Astrocyte of the hippocampus (primary cell): ENCODE results near the gene EIF5B.

Experiments
- DNase-seq: peaks from one replicate; pipeline ENCODE4 v3.0.0; 2011; ENCODE audit warnings: low read depth, low spot score

EIF5B gene

DNA sequence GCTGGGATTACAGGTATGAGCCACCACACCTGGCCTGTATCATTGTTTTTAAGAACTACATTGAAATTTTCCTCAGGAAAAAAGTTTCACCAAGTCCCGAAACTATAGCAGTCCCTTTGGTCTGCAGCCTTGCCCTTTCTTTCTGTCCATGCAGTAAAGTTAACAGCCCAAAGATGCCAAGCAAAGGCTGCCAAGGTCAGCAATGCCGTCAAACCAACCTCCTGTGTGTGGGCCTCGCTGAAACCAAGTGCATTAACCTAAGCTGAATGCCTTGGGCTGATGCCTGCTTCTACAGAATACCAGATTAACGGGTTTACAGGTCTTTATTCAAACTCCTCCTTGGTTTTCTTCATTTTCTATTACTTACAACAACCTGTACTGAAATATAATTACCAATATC lies 73.1 kb downstream of the EIF5B start:
- no peak for DNase-seq

DNA sequence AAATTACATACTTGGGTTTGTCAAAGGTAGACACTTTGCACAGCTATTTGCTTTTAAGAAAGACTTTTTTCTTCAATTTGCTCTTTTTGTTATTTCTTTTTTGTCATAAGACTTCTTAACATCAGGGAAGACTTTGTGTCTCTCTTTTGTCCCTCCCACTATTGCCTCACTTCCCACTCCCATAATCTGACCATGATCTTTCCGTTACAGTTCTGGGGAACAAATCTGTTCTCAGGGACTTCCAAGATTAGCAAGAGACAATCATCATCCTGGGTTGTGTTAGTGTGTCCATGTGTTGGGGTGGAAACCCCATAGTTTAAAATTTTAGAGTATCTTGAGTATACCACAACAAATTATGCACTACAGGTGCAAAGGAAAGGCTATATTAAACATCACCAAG lies 77.4 kb downstream of the EIF5B start:
- DNase-seq = no peak

DNA sequence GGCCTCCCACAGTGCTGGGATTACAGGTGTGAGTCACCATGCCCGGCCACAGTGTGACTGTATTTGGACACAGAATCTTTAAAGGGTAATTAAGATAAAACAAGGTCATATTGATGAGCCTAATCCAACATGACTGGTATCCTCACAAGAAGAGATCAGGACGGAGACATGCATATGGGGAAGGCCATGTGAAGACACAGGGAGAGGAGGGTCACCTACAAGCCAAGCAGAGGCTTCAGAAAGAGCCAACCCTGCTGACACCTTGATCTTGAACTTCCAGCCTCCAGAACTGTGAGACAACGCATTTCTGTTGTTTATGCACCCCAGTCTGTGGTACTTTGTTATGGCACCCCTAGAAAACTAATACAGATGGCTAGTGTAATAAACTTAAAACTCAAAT lies 80.2 kb downstream of the EIF5B start:
- DNase-seq = no peak

DNA sequence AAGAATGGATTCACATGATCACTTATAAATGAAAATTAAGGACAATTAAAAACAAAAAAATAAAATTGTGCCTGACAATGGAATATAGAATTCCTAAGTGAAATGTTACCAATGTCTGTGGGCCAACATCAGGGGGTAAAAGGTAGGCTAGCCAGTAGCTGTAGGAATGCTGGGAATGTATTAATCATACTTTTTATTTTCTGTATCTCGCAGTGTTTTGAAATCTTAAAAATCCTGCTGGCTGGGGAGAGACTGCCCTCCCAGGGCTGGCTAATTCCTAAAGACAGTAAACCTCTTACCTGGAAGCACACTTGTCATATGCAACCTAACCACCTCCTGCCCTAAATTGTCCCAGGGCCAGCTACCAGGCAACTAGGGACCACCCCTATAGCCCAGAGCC lies 82.8 kb downstream of the EIF5B start:
- peak; percentile 61 for DNase-seq

DNA sequence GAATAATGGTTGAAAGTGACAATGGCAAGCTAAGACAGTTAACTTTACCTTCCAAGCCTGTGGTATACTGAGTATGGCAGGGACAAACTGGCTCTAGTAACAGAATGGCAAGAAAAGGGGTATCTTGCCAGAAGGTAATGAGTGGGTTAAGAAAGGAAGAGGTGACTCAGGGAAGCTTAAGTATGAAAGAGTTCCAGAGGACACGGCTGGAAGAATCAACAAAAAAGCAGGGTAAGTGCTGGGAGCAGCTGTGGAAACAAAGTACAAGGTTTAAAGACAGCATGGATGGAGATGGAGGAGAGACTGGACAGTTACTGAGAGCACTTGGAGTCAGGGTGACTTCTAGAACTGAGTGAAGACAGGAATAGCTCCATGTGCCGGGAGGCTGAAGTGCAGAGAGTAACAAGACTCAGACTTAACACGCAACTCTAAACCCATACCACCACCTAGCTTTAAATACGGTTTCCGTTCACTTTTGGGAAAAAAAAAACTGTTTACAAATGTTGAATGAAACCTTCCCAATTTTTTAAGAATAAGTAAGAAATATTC lies 83.6 kb downstream of the EIF5B start:
- peak; percentile 61 for DNase-seq

DNA sequence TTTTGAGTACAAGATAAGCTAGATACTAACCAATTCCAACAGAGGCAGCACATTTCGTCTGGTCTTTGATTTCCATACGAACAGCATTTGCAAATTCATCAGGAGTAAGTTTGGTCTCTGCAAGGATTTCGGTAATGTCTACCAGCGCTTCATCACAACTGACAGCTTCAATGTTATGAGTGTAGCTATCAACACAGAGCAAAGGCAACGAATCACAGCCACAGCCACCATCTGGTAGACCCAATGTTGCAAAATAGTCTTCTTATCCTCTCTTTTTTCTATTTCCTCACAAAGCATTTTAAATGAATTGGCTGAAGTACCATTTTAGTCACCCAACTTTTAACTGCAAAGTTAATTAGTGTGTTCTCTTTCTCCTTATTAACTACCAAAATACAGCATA lies 84.3 kb downstream of the EIF5B start:
- DNase-seq = no peak

DNA sequence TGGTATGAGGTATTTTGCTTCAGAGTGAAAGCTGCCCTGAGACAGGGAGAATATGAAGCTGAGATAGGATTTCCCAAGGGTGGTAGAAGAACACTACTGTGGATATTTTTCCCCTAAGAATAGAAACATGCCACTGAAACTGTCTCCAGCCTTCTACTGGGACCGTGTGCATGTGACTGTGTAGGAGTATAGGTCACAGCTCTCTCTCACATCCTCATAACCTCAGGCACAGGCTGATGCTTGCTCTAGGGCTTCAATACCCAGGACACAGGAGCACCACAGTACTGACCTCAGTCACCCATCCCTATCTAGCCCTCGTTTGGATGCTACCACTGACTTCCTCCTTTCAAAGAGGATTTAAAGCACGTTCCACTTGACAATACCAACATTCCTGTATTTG lies 85.4 kb downstream of the EIF5B start:
- DNase-seq = no peak

DNA sequence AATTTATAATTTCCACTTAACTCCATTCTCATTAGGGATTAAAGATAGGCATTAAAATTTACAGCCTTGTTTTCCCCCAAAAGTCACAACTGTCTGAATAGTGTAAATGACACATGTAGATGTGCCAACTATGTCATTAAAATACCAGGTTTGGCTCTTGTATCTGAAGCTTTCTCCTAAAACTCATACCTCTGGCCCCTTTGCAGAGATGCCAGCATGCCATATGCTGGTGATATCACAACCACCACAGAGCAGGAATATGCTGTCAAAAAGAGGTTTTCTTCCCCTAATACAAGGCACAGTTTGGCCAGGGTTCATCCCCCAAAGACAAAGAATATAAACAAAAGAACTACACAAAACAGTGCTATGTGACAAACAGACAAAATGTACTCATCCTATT lies 87.2 kb downstream of the EIF5B start:
- DNase-seq = no peak

DNA sequence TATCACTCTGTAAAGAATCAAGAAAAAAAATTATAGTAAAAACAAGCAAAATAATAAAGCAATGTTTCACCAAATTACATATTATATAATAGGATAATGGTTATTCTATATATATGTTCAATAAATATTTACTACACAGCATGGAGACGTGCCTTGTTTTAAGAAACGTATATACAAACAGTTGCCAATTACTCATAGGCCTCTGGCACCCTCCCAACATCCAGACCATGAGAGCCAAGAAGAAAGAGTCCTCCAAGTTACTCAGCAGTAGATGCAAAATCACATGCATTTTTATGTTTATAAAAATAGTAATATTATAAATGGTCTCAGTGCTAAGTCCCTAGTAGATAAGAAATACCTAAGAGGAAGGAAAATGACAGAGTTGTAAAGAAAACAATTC lies 87.8 kb downstream of the EIF5B start:
- peak; percentile 69 for DNase-seq

DNA sequence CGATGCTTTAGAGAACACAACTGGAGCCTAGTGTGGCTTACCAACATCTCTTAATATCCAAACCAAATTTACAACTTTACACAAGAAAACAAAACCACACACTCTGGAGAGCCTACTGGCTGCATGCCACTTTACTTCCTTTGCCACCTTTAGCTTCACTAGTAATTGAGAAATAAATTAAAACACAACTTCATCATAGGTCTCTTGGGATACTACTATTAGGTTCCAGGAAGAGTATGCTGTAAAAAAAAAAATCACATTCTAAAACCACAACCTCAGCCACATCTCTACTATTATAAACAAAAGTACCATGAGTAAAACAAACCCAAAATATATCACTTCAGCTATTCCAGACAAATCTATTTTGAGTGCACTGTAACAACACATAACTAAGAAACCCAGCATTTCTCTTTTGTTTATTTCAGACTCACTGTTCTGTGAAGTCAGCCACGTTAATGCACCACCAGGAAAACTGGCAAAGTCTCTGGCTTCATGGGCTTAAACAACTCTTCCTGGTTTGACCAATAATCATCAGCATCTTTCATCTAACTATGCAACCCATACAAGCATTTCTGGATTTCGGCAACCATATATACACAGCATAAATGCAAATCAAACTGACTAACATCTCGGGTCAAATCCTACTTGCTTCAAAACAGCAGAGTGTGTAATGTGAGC lies 93.6 kb downstream of the EIF5B start:
- peak; percentile 61 for DNase-seq

DNA sequence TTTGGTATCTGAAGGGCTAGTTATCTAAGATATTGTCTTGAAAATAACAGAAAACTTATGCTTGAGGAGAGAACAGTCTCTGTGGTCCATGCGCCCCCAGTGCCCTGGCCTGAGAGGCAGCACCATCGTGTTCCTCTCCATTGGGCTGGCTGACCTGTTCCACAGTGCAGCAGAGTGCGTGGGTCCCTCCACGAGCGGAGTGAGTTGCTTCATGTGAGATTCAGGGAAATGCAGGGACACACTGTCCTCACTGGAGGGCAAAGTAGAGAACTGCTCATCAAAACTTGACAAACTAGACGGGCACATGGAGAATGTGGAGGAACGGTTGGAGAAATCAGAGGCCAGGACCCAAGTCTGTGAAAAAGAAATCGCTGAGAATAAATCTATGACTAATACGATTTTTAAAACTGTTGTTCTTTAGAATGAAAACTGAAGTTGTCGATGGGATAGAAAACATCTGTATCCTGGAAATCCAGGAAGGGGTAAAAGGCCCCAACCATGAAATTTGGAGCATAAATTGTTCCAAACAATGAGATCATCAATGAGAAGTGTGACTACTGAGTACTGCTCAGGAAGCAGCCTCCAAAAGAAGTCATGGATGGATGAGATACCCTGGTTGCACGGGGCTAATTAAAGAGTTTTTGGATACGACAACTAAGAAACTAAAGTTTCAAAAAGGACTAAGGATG lies 94.5 kb downstream of the EIF5B start:
- DNase-seq = no peak

DNA sequence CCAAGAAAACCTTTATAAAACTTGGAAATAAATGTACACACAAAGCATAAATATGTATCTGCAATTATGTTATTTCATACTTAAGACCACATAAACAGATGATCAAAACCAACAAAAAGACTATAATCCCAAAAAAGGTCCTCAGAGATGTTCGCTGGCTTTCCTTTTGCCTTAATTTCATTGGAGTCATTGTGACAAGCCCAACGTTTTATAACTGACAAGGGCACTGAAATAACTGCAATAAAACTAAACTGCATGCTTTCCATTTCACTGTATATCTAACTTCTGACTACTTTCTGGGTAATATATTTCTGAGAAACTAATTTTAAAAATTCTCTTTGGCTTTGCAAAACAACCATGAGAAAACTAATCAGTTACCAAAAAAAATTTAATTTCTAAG lies 96.2 kb downstream of the EIF5B start:
- DNase-seq = no peak

DNA sequence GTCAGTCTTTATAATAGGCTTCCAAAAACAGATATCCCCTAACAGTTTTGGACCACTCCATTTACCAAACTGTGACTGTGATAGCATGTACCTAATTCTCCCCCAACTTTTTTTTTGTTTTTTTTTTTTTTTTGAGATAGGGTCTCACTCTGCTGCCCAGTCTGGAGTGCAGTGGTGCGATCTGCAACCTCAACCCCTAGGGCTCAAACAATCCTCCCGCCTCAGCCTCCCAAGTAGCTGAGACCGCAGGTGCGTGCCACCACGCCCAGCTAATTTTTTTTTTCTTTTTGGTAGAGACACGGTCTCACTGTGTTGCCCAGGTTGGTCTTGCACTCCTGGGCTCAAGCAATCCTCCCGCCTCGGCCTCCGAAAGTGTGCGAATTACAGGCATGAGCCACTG lies 99.7 kb downstream of the EIF5B start:
- DNase-seq = no peak

DNA sequence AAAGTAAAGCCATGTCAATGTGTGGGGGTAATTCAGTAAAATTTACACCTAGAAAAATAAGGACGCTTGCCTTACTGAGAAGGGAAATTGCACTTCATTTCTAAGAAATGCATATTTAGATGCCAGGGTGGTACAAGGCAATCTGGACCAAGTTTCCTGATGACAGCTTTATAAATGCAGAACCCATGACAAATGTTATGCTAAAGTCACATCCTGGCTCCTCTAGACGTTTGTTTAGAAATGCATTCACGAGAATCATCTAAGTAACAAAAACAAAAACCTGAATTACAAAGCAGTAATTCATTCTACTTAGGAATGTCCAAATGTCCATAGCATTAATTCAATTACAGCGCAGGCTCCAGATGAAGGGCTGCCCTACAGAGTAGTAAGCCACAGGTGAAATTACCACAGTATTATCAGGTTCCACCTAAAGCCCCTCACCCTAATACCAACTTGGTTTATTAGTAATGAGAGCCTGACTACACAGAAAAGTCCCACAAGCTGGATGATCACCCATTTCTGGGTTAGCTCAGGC lies 102.8 kb downstream of the EIF5B start:
- no peak for DNase-seq

DNA sequence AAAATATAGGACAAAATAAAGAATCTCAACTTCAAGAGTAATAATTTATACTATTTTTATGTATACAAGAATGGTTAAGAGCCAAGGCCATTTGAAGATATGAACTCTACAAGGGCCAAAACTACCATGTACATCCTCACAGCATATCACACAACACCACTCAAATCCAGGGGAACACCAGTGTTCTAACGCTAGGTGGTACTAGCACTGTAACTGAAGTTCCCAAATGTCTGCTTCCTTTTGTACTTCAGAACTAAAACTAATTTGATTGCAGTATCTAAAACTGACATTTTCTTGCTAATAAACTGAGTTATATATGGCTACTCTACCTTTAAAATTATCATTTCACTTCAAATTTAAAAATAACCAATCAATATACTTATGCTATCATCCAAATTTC lies 105.6 kb downstream of the EIF5B start:
- DNase-seq = no peak

DNA sequence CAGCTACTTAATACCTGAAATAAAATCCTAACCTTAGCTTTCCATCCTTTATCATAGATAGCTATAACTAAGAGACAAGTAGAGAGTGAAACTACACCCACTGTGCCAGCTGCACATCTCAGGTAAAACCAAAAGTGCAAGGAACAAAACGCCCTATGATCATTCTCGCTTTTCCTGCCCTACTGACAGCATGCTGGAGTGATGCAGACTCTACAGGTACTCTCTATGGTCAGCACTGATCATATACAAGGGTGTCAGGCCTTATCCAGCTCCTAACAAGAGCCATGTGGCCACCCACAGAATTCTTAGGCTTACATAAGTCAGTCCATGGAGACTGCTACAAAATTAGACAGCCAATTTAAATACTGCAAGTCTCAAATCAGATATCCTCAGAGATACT lies 107.0 kb downstream of the EIF5B start:
- no peak for DNase-seq

DNA sequence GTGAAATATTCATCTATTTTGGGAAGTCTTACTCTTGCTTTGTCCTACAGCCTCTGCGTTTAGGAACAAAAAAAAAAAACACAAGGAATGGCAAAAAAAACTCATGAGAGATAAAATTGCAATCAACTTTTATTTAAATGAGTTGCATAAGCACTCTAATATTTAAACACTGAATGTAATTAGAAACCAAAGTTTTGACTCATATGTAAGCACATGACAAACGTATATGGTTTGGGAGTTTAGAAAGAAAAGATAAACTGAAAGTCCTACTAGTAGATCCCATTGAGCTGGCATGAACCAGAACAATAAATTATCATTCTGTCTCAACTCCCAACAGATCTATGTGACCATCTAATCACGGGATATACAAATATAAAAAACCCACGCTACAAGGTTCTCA lies 107.9 kb downstream of the EIF5B start:
- DNase-seq = no peak

DNA sequence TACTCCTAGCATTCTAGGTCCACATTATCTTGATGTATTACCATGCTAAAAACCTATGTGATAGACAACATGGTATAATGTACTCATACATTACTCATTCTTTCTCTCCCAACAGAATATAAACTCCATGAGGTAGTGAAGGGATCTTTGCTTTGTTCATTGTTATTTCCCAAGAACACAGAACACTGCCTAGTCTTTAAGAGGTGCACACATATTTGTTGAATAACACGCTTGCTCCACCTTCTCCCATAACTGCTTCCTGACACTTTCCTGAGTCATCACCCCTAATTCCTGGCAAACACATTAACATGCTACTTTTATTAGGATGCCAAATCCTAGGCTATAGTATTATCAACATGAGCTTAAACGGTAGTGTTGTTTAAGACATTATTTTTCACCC lies 111.4 kb downstream of the EIF5B start:
- DNase-seq = peak; percentile 40

DNA sequence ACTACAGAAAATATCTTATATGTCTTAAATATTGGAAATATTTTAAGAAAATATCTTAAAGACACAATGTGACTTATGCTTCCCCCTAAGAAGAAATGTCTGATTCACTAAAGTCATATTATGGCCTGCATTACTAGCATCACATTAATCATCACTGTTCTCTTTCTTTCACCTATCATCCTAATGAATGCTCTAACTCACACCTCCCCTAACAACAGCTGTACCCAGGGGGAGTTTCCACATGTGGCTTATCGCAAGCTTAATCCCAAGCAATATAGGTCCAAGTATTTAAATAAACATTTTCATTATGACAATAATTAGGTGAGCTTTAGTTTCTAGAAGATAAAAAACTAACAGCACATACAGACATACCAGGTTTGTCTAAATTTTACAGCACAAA lies 113.0 kb downstream of the EIF5B start:
- DNase-seq = no peak
